Mucosa of rectum (tissue), 2 donors: ENCODE results near the gene LINC01488.
A peak's percentile ranks its signal among the peaks of the same experiment; 100 is the strongest.

Source experiments
- H3K27ac ChIP-seq, 2 donors: one replicate each; pipeline ENCODE4 v1.7.0; 2013; ENCODE audit warnings: inconsistent platforms in 2 of 2, low read depth in 2 of 2, low read length in 2 of 2
- H3K27me3 ChIP-seq, 2 donors: one replicate each; pipeline ENCODE4 v1.7.0; 2013; ENCODE audit warnings: low read length in 2 of 2; ENCODE audit not compliant: control insufficient read depth in 2 of 2, insufficient read depth in 2 of 2
- H3K36me3 ChIP-seq, 2 donors: one replicate each; pipeline ENCODE4 v1.7.0; 2013; ENCODE audit warnings: low read length in 2 of 2; ENCODE audit not compliant: control insufficient read depth in 2 of 2, insufficient read depth in 2 of 2
- H3K4me1 ChIP-seq, 2 donors: one replicate each; pipeline ENCODE4 v1.7.0; 2013; ENCODE audit warnings: low read length in 2 of 2, mild to moderate bottlenecking in 1 of 2; ENCODE audit not compliant: control insufficient read depth in 2 of 2, insufficient read depth in 2 of 2
- H3K4me3 ChIP-seq, 2 donors: one replicate each; pipeline ENCODE4 v1.7.0; 2013; ENCODE audit warnings: low read length in 2 of 2
- H3K9ac ChIP-seq, 2 donors: one replicate each; pipeline ENCODE4 v1.7.0; 2013; ENCODE audit warnings: low read length in 2 of 2, low read depth in 1 of 2, mild to moderate bottlenecking in 1 of 2
- H3K9me3 ChIP-seq, 2 donors: one replicate each; pipeline ENCODE4 v1.7.0; 2013; ENCODE audit warnings: low read length in 2 of 2; ENCODE audit not compliant: control insufficient read depth in 2 of 2
- donor health status: healthy.
- donor health status: Normal muscosa, but diverticular disease.

Gene LINC01488

DNA sequence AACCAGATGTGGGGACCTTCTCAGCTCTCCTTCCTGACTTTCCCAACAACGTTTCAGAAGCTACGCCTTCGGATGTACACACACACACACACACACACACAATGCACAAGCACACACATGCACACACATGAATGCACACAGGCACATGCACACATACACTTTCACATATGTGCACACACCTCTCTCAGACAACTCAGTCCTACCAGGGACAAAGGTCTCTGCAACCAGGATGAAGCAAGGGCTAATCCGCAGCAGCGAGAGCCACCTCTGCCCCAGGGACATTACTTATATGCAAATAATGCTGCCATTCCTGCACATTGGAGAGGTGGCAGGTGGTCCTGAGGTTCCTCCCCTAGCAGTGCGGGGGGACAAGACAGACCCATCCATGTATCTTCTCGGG lies 27.4 kb upstream of the LINC01488 start:
- Histone ChIP-seq H3K27me3 (no peaks in the 10 kb centered on the region), H3K36me3 (no peaks in the 10 kb centered on the region), H3K4me1 (peaks cover 0 to 2% of the 10 kb centered on the region in 2 donors), H3K9ac (no peak overlapping the region), H3K27ac (no peak overlapping the region), H3K4me3 (no peak overlapping the region), H3K9me3 (peaks cover 0 to 5% of the 10 kb centered on the region in 2 donors)

DNA sequence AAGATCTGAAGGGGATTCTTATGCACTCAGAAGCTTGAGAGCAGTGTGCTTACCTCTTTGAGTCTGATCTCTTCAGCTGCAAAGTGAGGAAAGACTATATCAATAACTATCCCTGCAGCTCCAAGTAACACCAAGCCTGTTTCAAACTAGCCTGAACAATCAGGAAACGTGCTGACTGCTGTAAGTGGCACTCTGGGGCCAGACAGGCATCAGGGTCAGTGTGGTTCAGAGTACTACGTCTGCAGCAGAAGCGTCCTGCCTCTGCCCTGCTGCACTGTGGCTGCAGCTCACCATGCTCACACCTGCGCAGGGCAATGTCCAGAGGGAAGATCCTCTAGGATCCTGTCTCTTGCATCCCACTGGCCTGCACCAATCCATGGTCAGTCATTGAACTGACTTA lies 25.5 kb upstream of the LINC01488 start:
- H3K27ac ChIP-seq = no peak overlapping the region
- no peaks in the 10 kb centered on the region for H3K36me3 ChIP-seq
- H3K27me3 ChIP-seq = no peaks in the 10 kb centered on the region
- no peak overlapping the region for H3K4me3 ChIP-seq
- H3K4me1 ChIP-seq = peaks cover 3 to 6% of the 10 kb centered on the region in 2 donors
- no peak overlapping the region for H3K9ac ChIP-seq
- peaks cover 0 to 8% of the 10 kb centered on the region in 2 donors for H3K9me3 ChIP-seq

DNA sequence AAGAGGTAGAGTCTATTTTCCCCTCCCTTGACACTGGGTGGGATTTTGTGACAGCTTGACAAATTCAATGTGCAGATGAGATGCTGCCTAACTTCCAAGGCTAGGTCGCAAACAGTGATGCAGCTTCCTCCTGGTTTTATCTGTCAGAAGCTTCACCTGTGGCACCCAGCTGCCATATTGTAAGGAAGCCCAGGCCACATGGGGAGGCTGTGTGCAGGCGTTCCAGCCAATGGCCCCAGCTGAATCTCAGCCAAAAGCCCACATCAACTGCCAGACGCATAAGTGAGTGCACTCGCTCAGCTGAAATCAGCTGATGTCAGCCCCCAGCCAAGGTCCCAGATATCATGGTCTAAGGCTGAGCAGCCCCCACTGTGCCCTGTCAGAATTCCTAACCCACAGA lies 24.8 kb upstream of the LINC01488 start:
- H3K27me3 ChIP-seq = no peaks in the 10 kb centered on the region
- H3K36me3 ChIP-seq = no peaks in the 10 kb centered on the region
- peaks cover 3 to 6% of the 10 kb centered on the region in 2 donors for H3K4me1 ChIP-seq
- H3K9ac ChIP-seq = no peak overlapping the region
- peaks cover 0 to 8% of the 10 kb centered on the region in 2 donors for H3K9me3 ChIP-seq
- H3K27ac ChIP-seq = no peak overlapping the region
- no peak overlapping the region for H3K4me3 ChIP-seq

DNA sequence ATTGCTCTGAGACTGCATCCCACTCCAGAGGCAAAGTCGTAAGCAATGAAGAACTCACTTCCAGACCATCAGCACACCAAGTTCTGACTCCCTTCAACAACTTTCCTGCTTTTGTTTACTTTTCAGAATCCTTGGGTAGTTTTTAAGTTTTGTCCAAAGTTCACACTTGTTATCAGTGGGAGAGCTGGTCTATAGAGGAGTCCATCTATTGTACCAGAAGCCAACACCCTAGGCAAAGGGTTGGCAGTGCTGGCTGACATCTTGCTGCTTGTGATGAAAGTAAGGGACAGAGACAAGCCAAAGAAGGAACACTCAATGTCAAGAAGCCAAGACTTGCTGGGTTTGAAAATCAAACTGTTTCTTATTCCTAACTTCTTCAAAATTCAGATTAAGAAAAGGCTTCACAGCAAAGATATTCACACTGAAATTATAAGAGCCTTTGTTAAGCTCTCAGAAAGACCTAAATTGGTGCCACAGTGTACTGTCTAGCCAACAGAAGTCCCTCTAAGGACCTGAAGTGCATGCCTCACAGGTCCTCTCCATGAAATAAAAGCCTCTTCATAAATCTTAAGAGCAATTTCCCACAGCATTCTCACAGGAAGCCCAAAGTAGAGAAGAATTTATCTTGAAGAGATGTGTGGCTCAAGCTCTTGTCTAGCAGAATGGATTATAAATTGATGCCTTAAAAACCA lies 21.5 kb upstream of the LINC01488 start:
- Histone ChIP-seq H3K27ac (peak overlapping the region; percentile 17 to 30), H3K4me1 (peaks cover 30 to 33% of the 10 kb centered on the region in 2 donors), H3K9ac (no peak overlapping the region), H3K36me3 (no peaks in the 10 kb centered on the region), H3K9me3 (peaks cover 0 to 5% of the 10 kb centered on the region in 2 donors), H3K4me3 (no peak overlapping the region), H3K27me3 (no peaks in the 10 kb centered on the region)

DNA sequence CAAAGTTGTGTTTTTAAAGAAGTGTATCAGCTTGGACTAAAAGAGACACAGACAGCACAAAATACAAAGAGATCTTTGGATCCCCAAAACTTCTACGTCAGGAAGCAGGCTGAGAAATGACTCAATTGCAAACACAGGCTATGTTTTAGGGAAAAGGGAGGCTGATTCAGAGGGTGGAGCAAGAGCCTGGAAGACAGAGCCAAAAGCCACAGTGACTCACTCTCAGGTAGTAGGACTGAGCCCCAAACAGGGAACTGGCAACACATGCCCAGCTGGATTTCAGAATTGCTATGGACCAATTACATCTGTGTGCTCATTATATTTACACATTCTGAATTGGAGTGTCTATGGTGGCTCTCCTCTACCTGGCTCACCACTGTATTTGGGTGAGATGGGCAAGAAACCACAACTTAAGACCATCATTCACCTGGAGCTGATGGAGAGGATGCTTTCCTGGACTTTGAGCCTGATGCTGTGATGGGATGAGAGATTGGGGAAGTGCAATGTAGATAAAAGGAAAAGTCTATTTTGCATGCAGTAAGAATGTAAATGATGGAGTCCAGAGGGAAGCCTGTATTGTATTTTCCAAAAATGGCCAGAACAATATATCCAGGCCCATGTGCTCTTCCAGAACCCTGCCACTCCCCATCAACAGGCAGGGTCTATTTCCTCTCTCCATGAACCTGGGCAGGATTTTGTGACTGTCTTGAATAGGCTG lies 20.8 kb upstream of the LINC01488 start:
- H3K9ac ChIP-seq = no peak overlapping the region
- H3K4me1 ChIP-seq = peaks cover 37 to 40% of the 10 kb centered on the region in 2 donors
- no peaks in the 10 kb centered on the region for H3K36me3 ChIP-seq
- H3K27ac ChIP-seq = peak overlapping the region in 1 of 2 donors; percentile 17
- no peak overlapping the region for H3K4me3 ChIP-seq
- peaks cover 0 to 5% of the 10 kb centered on the region in 2 donors for H3K9me3 ChIP-seq
- no peaks in the 10 kb centered on the region for H3K27me3 ChIP-seq

DNA sequence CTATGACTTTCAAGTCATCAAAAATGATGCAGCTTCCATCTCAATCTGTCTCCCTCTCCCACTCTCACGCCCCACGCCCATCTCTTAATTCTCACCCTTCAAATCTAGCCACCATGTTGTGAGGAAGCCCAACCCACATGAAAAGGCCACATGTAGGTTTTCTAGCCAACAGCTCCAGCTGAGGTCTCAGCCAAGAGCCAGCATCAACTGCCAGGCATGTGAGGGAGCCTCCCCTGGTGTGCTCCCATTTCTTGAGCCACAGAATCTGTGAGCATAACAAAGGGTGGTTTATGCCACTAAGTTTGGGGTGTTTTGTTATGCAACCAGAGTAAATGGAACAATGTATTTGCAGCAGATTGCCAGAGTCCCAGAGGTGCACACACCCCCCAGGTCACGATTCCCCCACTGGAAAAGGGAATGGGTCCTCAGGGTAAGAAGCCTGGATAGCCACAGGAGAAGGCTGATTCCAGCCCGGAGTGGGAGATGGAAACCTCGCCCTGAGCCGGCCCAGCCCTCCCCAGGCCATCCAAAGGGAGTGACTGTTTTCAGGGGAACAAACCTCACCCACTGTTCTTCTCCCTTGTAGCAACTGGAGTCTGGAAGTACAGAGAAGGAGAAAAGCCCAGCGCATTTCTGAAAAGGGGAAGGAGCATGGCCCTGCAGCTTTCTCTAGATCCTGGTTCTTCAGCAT lies 20.0 kb upstream of the LINC01488 start:
- Histone ChIP-seq H3K4me3 (no peak overlapping the region), H3K36me3 (no peaks in the 10 kb centered on the region), H3K27ac (no peak overlapping the region), H3K9ac (no peak overlapping the region), H3K27me3 (no peaks in the 10 kb centered on the region), H3K9me3 (peaks cover 0 to 5% of the 10 kb centered on the region in 2 donors), H3K4me1 (peaks cover 40 to 44% of the 10 kb centered on the region in 2 donors)

DNA sequence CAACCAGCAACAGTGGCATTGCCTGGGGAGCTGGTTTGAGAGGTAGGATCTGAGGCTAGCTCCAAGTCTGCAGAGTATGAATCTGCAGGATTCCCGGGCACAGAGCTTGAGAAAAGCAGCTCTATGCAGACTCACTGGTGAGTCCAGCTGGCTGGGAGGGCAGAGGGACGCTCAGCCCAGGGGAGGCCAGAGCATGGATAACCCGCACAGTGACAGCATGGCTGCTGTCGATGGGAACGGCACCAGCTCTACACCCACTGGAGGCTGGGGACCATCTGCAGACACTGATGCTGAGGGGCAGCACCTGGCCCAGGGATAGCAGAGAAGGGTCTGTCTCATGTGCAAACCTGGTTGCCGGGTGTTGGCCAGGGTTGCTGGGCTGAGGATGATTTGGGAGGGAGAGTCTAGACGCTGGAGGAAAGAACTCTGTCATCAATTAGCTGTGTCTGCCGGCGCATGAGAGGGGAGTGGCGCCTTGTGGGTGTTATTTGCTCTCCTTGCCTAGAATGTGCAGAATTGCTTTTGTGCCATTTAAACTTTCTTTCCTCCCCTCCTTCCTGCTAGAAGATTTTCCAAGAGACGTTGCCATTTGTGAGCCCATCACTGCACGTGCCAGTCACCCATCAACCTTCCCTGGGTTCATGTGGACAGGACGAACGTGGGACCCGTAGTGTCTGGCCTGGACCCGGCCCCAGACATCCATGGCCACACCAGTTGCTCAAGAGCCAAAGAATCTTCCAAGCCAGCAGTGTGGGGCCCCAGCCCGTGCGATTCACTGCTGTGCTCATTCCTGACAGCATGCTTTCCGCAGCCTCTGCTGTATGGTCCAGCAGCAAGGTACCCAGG lies 19.1 kb upstream of the LINC01488 start:
- peaks cover 40 to 44% of the 10 kb centered on the region in 2 donors for H3K4me1 ChIP-seq
- peaks cover 0 to 3% of the 10 kb centered on the region in 2 donors for H3K9me3 ChIP-seq
- H3K27ac ChIP-seq = peak overlapping the region; percentile 66 to 82
- H3K27me3 ChIP-seq = no peaks in the 10 kb centered on the region
- no peaks in the 10 kb centered on the region for H3K36me3 ChIP-seq
- H3K4me3 ChIP-seq = no peak overlapping the region
- H3K9ac ChIP-seq = peak overlapping the region in 1 of 2 donors; percentile 13

DNA sequence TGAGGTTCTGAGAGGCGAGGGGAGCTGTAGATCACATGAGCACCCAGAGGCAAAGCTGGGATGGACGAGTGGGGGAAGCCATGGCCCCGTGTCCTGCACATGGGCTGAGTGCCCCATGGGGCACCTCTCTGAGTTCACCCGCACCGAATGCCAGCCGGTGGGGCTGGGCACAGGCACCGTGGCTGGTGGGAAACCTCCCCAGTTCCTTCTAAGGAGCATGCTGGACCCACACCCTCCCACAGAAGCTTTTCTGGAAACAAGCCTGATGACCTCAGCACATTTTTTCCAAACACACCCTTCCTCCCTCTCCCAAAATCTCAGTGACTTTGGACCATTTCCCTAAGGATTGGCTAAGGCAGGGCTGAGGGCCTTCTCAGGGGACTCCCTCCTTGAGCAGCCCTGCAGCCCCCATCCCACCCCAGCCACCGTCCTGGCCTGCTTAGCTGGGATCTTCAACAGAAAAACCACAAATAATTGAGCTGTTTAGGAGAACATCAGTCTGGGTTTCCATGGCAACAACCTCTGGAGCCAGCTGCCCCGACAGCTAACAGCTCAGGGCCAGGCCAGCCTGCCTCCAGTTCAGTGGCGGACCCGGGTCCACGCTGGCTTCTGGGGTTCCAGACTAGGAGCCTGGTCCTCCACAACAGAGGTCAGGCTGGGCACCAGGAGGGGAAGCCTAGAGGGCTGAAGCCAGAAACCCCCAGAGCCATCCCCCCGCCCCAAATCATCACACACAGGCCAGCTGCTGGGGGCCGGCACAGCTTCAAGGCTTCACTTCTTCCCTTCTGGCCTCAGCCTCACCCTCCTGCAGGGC lies 18.1 kb upstream of the LINC01488 start:
- H3K9me3 ChIP-seq = peaks cover 0 to 3% of the 10 kb centered on the region in 2 donors
- H3K36me3 ChIP-seq = no peaks in the 10 kb centered on the region
- H3K27ac ChIP-seq = peak overlapping the region; percentile 82 to 88
- peaks cover 40 to 44% of the 10 kb centered on the region in 2 donors for H3K4me1 ChIP-seq
- H3K4me3 ChIP-seq = no peak overlapping the region
- no peaks in the 10 kb centered on the region for H3K27me3 ChIP-seq
- H3K9ac ChIP-seq = peak overlapping the region; percentile 34 to 50
